ENCODE results near the gene NGLY1.
A peak's percentile ranks its signal among the peaks of the same experiment; 100 is the strongest.

Gene NGLY1

DNA sequence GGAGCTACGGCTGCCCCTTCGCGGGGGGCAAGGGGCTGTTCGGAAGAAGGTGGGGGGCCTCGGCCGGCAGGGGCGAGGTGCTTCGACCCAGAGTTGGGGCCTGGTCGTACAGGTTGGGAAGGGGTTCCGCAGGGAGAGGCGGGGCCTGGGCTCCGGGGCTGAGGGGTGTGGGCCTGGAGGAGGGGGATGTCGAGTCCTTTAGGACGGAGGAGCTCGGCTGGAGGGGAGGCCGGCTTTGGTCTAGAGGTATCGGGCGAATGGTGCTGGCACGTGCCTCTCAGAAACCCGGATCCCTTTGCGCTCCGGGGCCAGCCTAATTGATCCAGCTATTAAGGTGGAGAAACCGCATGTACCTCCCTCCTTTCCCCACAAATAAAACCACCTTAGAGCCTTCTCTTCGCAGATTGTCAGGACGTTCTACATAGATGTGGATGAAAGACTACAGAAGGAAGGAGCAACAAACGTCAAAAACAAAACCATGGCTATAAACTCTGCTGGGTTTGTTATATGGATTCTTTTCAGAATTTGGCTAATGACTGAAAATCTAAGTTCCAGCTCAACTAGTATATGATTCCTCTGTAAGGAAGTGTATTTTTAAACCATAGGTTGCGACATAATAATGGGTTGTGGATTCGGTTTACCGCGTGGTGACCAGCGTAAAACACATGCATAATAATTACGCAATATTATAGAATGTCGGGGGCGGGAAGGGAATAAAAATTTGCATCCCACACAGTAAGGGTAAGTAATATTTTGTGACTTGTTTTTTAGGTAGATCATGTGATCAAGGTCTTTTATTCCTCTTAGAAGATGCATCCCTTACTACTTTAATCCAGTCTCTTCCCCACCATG is 644 bp upstream of the NGLY1 start:
- peak; percentile 61 to 79 (median 75) for DNase-seq

DNA sequence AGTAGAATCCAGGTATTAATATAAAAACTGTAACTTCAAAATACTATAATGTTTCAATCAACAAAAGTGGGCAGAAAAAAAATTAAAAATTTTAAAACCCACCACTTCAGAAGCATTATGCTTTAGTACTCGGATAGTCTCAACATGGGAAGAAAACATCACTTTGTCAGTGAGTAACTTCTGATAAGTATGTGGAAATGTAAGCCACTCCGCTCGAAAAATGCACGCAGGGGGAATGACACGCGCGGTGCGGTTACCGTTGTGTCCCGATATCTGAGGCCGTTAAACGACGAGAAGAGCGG is 656 bp downstream of the NGLY1 start:
- no peak for DNase-seq

DNA sequence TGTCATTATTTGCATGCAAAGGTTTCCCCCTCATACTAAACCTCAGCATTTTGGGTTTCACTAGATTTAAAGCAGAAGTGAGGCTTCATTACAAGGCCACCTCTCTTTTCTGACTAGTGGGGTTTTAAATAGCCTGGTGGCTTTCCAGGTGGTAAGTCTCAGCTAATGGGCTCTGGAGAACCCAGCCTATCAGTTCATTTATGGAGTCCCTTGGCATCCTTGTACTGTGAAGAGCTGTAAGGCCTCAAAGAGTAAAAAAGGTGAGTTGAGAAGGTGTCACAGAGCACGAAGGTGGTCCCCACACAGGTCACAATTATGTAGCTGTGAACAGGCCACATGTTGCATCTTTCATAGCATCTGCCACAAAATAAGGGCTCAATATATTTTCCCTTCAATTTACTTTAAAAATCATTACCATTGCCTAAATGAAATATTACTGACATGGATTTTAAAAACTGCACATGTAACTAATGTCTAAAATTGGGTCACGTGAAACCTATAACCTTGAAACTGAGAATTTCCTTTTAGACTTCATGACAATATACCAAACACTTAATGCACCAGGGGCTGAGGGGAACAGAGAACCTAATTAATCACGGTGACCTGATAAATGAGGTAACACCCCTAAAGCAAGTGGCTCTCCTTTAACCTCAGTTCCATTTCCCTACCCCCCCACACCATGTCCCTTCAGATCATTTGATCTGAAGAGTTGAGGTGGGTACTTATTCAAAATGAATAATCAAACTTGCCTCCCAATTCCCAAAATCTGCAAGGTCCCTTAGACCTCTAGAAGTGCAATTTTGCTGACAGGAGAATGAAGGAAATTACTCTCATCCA is 1.3 kb downstream of the NGLY1 start:
- no peak for DNase-seq

DNA sequence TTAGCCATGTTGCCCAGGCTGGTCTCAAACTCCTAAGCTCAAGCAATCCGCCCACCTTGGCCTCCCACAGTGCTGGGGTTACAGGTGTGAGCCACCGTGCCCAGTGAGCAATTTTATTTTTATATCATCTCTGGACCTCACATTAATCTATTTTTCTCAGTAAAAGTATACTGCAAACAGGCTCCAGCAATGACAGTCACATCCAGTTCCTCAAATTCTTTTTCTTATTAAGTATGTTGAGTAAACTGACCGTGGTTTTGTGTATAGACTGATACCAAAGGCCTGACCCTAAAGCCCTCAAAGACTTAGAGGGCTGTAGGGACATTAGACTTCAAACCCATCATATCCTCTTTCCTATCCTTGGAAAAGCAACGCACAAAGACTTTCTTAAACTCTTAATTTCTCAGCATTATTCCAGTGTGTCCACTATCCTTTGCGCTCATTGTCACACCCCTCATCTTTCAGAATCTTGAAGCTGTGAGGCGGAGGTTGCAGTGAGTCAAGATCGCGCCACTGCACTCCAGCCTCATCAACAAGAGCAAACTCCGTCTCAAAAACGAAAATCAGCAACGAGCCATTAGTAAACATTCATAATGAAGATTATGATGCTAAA is 2.0 kb downstream of the NGLY1 start:
- DNase-seq = no peak

DNA sequence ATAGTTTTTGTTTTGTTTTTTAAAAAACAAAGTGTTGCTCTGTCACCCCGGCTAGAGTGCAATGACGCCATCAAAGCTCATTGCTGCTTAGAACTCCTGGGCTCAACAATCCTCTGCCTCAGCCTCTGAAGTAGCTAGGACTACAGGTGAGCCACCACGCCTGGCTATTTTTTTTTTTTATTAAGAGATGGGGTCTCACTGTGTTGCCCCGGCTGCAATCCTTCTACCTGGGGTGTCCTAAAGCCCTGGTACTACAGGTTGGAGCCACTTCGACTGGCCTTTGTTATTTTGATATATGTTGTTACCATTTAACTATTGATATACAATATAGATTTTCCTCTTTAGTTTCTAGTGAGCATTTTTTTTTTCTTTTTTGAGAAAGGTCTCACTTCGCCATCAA is 2.6 kb downstream of the NGLY1 start:
- DNase-seq = no peak

DNA sequence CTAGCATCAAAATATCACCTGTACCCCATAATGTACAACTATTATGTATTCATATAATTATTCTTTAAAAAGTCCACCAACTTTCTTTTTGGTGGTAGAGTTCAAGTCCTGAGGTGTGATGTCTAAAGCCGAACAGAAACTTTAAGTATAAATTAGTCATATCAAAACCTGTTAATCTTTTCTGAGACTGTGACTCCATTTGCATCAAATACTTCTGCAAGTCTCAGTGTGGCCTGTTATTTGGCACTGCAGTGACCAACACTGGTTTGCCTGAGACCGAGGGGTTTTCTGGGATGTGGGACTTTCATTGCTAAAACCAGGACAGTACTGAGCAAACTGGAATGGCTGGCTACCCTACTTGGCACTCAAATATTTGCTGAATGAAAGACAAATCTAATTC is 7.3 kb downstream of the NGLY1 start:
- no peak for DNase-seq

DNA sequence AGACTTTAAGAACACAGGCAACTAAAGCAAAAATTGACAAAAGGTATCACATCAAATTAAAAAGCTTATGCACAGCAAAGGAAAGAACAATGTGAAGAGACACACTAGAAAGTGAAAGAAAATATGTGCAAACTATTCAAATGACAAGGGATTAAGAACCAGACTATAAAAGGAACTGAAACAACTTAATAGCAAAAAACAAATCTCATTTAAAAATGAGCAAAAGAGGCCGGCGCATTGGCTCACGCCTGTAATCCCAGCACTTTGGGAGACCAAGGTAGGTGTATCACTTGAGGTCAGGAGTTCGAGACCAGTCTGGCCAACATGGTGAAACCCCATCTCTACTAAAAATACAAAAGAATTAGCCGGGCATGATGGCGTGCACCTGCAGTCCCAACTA is 14.4 kb downstream of the NGLY1 start:
- no peak for DNase-seq

DNA sequence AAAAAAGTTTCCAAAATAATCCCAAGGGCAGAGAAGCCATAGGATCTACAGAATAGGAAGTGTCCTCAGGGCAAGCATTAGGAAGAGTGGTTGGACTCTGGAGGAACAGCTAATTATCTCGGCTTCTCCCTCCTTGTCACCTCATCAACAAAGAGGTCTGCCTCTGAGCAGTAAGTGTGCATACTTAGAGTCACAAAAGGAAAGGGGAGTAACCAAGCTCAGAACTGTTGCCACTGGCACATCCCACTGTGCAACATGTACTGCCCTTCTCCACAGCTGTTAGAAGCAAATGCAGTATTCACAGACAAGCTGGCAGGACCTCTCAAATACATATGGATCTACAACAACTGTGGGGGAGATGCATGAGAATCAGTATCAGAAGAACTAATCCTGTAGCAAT is 31.5 kb downstream of the NGLY1 start:
- DNase-seq = no peak

DNA sequence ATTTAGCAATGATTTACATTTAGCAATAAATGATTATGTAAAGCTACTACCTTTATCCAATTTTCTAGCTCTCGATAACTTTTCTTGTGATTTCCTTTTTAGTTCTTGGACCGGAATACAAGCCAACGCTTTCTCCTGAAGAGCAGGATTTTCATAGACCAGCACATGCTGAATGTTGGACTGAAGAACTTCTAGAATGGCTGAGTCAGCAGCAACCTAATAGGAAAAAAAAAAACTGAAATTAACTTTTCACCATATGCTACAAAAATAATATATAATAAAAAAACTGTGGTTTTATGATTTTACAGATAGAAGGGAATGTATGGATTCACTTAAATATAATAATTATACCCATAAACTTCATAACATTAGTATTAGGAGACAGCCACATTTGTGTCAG is 32.2 kb downstream of the NGLY1 start:
- no peak for DNase-seq

DNA sequence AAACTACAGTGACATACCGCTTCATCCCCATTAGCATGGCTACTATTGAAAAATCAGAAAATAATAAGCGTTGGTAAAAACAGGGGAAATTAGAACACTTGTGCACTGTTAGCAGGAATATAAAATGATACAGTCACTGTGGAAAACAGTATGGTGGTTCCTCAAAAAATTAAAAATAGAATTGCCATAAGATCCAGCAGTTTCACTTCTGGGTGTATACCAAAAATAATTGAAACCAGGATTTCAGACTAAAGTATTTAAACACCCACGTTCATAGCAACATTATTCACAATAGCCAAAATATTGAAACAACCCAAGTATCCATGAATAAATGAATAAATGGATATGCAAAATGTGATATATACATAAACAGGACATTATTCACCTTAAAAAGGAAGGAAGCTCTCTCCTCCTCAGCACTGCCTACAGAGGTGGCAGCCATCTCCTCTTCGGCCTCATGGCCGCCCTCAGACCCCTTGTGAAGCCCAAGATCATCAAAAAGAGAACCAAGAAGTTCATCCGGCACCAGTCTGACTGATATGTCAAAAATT is 34.1 kb downstream of the NGLY1 start:
- peak; percentile 11 to 33 (median 32) for DNase-seq

DNA sequence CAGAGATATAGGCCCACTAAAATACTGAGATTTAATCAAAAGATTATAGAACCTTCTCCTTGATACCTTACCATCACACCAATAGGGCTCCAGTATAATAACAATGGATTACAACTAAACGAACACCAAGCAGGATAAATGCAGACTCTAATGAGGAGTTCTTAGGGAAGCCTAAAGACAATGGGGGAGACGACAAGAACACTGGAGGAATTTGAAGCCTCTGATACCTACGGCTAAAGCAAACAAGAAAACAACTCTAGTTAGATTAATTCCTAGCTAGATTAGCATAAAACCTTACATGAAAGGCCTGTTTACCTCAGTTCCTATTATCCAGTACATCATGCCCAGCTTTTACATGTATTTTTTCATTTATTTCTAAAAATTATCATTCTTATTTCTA is 35.1 kb downstream of the NGLY1 start:
- no peak for DNase-seq

DNA sequence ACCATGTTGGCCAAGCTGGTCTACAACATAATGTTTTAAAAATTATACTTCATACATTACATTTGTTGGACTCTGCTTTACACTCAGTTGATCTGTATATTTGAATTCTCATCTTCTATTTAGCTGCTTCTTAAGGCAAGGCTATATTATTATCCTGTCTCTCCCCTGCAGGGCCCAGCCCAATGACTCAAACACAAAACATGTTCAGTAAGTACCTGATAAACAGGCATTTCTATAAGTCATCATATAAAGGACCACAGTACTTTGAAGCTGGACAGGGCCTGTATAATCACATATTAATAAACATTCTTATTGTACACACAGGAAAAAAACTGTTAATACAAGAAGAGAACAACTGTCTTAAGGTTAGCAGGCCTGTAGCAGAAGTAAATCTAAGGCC is 36.2 kb downstream of the NGLY1 start:
- DNase-seq = no peak

DNA sequence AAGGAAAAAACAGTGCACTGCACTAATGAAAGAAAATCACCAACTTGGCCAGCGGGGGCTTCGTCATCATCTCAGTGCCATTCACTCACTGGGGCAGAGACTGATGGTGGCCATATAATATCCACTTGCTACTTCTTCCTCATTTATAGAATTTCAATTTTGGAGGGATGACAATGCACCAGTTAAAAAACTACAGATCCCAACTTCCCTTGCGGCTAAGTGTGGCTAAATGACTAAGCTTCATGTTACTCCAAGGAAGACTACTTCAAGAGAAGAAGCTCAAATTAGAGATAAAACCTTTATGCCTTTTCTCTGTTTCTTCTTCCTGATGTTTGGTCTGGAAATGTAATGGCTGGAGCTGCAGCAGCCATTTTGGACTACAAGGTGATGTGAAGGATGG is 38.8 kb downstream of the NGLY1 start:
- peak; percentile 16 to 39 (median 35) for DNase-seq

DNA sequence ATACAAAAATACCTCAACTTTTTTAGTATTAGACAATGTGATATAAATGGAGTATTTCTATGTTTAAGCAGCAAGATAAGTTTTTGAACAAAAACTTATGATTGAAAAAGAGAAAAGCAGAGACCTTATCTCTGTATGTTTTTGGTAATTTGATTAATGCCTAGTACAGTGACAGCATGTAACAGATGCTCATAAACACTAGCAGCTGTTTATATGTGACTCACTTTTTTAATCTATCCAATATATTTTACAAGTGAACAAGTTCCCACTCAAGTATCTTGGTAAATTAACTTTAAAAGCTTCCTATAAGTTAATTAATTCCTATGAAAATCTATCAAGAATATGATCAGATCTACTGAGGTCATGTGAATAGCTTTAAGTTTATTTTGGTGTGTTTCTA is 55.1 kb downstream of the NGLY1 start:
- no peak for DNase-seq

DNA sequence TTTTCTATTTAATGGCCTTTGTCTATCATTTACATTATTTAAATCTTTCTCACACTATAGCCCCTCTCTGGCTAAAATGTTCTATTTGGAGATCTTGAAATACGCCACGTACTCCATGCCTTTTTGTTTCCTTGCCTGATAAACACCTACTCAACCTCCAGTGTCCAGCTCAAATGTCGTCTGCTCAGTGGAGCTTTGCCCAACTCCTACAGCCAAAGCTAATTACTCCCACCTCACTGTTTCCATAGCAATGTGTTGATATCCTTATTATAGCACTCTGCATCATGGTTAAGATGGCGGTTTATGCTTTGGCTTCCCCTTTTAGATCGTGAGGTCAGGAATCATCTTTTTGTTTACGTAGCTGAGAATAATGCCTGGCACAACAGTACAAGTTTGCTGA is 55.9 kb downstream of the NGLY1 start:
- DNase-seq = no peak

DNA sequence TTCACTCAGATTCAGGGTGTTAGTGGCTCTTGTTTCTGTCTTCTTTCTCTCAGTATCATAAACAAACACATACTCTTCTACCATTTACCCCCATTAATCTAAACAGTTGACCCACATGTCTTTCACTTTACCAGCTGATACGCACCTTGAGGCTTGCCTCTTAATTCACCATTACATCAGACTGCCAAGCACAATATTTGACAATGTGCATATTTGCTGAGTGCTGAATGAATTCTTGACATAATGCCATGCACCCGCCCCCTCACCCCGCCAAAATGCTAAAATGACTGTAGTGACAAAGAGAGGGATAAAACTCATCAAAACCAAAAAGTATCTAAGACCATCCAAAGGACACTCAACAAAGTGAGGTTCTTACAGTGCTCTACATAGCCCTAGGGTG is 57.4 kb downstream of the NGLY1 start:
- DNase-seq = no peak

DNA sequence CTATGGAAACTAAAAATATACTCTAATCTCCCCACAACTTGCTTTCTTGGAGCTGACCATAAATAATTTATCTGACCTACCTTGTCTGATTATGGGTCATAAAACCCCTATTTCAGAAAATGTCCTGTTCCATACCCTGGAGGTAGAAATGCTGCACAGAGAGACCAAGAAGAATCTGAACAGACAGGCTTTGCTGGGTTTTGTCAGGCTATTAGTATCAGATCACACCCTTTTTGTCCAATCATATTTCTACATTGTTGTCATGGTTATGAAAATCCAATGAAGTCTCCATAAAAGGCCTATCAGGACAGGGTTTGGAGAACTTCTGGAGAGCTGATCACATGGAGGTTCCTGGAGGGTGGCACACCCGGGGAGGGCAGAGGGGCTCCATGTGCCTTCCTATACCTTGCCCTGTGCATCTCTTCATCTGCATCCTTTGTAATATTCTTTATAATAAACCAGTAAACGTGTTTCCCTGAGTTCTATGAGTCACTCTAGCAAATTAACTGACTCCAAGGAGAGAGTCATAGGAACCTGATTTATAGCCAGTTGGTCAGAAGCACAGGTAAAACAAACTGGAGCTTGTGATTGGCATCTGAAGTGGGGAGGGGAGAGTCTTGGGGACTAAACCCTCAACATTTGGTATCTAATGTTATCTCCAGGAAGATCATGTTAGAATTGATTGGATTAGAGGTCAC is 58.1 kb downstream of the NGLY1 start:
- no peak for DNase-seq

DNA sequence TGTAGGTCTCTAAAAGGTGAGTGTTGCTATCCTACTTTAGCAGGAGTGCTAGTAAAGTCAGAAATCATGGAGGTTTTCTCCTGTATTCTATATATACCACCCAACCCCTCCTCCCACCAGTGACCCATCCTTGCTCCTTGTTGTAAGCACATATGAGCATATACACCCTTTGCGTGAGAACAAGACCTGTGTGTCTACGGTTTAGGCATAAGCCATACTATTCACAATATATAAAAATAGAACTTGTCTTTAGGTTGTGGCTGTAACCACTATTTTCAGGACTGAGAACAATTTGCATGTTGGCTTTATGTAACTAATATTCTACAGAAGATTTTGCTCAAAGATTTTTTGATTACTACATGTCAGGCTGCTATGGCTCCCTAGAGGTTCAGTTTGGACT is 59.4 kb downstream of the NGLY1 start:
- DNase-seq = no peak

DNA sequence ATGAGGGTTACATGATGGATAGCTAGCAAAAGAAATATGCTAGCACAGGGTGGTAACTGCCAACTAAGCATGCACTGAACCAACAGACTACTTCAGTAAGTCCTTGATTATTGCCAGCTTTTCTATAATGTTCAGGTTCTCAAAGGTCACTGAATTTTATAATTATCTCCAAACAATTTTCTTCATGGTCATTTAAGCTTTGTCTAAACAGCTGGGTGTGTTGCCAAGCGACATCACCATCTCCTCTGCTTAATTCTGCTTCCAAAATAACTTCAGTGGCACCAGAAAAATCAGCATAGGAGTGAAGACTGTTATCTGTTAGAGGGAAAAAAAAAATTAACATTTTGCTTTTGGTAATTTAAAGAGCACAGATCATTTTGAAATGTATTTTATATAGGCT is 63.9 kb downstream of the NGLY1 start:
- no peak for DNase-seq

DNA sequence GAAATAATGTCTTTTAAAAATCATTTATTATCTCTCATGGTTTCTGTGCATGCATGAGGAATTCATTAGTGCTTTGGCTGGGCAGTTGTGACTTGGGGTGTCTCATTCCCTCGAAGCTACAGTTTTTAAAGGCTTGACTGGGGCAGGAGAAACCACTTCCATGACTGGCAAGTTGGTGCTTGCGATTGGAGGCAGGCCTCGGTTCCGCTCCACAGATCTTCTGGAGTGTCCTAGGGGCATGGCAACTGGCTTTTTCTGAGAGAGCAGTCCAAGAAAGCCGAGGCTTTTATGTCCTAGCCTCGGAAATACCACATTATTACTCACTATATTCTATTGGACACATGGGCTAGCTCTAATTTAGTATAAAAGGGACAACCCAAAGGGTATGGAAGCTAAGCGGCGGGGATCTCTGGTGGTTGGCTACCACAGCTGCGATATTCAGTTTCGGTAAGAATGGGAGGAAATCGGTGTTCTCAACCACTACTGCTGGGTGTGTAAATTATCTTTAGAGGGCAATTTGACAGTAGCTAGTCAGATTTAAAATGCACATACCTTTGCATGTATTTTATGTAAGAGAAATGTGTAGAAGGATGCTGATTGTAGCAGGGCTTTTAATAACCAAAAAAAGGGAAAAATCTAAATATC is 69.8 kb downstream of the NGLY1 start:
- no peak for DNase-seq

DNA sequence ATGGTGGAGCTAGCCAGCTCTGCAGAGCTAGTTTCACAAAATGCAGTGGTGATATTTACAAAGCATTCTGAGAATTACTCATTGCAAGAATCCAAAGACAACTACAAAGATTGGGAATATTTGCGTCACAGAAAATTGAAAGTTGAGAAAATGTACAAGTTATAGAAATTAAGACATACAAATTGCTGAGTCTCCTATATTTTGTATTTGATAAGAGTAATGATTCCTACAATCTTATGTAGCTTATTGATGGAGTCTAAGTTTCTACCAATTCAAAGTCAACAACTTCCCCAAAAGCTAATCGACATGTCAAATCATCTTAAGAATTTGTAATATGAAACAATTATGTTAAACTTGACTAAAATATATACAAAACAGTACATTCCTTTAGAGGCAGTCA is 72.2 kb downstream of the NGLY1 start:
- no peak for DNase-seq

DNA sequence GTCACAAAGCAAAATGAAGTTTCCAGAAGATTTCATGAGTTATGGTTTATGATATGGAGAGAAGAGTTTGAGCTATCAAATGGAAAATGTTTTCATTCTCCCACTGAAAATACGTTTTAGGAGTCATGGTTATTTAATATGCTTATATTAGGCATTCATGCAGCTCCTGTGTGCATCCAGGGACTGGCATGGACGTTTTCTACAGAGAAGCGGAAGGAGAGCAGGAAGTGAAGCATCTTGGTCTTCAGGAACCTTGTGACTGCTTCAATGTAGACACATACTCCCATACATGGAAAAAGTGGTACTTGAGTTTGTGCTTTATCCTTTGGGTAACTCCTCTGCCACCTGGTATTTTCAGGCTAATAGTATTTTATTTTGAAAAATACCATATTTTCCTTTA is 75.2 kb downstream of the NGLY1 start:
- DNase-seq = no peak

All from suppressor macrophage treated with lipopolysaccharide for 1 hour (primary cell).